HG03060 (cell line): ENCODE results near the gene C16orf96.

ENCODE experiments used
- ATAC-seq: cut with Tn5 transposase; IDR thresholded peaks from one replicate; pipeline ENCODE4 v1.9.1; 2021; ENCODE audit warnings: low read depth, moderate number of reproducible peaks; ENCODE audit not compliant: unreplicated experiment

The C16orf96 gene

GRCh38 chr16:4594433-4595410, 38.6 kb downstream of the C16orf96 start:
- ATAC-seq, result no peak

DNA sequence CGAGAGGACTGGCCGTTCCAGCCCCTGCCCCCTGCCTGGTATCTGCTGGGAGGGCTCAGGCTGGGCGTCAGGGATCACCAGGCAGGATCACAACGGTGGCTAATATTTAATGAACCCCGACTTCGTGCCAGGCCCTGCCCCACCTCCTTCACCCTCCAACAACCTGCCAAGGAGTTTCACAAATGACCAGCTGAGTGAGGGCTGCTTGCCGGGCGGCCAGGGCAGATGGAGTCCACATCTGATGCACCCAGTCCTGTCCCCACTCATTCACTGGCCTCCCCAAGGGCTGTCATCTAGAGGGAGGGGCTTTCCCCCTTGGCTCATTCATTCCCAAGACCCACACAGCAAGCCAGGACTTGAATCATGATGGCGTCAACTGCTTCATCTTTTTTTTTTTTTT, 41.0 kb downstream of the C16orf96 start:
- ATAC-seq, result no peak

GRCh38 chr16:4599037-4599436, 42.9 kb downstream of the C16orf96 start:
- ATAC-seq, result no peak

GRCh38 chr16:4599545-4599944, 43.4 kb downstream of the C16orf96 start:
- ATAC-seq, result no peak

GRCh38 chr16:4601036-4601863, 45.1 kb downstream of the C16orf96 start:
- no peak for ATAC-seq

- ATAC-seq, result no peak
These were observed 45.7 kb downstream of the C16orf96 start for GRCh38 chr16:4601864-4602186.

- no peak for ATAC-seq
These were observed 46.2 kb downstream of the C16orf96 start for GRCh38 chr16:4602331-4602730.

- ATAC-seq, result no peak
These were observed 47.6 kb downstream of the C16orf96 start for GRCh38 chr16:4603624-4604170.

DNA sequence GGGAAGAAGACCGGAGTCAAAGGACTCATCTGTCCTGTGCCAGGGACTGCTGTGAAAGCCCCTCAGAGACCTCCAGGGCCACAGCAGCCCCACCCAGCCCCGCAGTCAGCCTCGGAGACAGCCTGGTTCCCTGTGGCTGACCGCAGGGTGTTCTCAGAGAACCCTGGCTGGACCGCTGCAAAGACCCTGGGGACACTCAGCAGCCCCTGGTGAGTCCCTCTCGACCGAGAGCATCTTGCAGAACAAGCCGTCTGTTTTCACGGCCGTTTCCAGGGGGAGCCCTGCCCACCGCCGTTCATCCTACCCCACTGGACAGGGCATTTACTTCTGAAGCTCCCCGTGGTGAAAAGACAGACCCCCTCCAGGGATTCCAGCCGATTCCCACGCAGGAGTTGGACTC, 48.3 kb downstream of the C16orf96 start:
- no peak for ATAC-seq

- ATAC-seq, result no peak
These were observed 50.2 kb downstream of the C16orf96 start for GRCh38 chr16:4606354-4606753.

- no peak for ATAC-seq
These were observed 51.9 kb downstream of the C16orf96 start for GRCh38 chr16:4607841-4608703.

DNA sequence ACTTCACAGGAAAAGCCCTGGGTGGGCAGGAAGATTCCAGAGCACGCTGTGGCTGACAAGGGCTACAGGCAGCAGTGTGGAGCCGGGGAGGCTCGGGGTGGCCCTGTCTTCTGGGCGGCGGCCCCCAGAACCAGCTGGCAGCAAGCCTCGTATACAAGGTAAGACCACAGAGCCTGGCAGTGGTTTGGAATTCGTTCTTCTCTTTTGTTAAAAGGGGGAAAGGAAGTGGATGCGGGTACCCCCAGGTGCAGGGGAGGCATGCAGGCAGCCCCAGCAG, 52.5 kb downstream of the C16orf96 start:
- ATAC-seq, result no peak

GRCh38 chr16:4609200-4610010, 53.3 kb downstream of the C16orf96 start:
- ATAC-seq, result no peak

DNA sequence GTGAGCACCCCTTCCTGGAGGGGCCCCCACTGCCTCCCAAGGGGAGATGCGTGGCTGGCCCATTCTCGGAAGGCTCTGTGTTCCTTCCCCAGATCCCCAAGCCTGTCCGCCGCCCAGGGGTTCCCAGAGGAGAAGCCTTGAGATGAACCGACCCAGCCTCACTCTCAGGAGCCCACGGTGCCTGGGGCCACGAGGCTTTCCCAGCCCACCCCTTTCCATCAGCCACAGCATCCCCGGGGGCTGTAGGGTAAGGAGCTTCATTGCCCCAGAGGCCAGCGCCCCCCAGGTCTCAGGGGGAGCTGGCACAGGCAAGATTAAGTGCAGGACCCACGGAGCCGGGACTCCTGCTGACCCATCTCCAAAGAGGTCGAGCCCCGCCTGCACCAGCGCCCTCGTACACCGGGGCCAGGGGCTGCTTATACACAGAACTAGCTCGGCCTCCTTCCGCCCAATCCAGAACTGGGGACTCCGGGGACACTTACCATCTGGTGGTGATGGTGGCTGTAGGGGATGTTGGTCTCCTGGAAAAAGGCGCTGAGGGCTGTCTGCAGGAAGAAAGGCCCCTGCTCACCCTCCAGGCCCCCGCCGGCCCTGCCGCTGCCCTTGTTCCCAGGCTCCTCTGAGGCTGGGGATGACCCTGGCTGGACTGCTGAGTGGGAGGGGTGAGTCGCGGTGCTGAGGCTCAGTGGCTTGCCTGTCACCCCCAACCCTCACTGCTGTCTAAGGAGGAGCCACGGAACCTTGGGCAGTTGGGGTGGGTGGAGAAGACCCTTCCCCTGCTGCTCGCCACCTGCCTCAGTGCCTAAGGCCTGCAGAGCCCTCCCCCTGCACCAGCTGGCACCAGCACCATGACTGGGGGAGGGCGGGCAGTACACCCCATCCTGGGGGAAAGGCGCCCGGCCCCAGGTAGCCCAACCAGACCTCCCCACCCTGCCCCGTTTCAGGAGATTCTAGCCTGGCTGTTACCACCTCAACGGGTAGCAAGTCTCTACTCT, 54.2 kb downstream of the C16orf96 start:
- ATAC-seq, result no peak

DNA sequence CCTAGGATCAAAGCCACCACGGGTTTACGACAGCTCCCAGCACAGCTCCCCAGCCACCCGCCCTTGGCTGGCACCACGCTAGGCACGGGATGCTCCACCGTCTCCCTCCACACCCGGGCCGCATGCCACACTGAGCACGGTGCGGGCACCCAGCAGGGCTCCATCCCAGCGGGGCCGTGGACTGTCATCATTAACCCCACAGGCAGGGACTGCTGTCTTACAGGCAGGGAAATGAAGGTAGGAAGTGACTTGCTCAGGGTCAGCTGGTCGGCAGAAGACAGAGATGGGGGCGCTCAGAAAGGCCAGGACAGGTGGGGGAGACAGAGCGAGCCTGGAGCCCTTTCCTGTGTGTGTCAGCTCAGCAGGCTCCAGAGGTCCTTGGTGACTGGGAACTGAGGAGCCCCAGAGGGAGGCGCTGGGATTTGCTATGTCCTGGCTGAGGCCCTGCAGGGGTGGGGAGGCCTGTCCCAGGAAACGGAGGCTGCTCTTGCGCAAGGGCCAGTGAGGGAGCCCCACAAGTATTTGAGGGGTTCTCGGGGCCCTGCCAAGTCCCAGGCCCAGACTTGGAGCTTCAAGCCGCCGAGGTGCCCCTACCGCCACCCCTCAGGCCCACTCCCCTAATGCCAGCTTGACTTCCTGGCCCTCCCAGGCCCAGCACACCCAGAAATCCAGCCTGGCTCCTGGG, 55.3 kb downstream of the C16orf96 start:
- no peak for ATAC-seq

DNA sequence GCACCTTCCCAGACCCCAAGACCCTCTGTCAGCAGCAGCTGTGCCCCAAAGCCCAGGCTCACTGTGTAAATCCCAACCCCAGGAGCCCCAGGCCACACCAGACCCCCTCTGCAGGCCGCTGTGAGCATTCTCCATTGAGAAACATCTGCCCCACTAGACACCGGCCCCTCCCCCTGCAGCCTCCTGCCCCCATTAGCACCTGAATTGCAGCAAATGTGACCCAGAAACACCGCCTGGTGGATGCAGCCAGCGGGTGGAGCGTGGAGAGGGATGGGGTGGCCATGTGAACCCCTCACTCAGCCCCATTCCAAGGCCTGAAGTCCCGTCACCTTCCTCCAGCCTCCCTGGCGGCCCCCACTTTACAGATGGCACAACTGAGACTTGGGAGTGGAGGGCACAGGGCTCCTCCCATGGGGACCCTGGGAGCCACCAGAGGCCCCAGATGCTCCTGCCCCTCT, 56.4 kb downstream of the C16orf96 start:
- no peak for ATAC-seq

DNA sequence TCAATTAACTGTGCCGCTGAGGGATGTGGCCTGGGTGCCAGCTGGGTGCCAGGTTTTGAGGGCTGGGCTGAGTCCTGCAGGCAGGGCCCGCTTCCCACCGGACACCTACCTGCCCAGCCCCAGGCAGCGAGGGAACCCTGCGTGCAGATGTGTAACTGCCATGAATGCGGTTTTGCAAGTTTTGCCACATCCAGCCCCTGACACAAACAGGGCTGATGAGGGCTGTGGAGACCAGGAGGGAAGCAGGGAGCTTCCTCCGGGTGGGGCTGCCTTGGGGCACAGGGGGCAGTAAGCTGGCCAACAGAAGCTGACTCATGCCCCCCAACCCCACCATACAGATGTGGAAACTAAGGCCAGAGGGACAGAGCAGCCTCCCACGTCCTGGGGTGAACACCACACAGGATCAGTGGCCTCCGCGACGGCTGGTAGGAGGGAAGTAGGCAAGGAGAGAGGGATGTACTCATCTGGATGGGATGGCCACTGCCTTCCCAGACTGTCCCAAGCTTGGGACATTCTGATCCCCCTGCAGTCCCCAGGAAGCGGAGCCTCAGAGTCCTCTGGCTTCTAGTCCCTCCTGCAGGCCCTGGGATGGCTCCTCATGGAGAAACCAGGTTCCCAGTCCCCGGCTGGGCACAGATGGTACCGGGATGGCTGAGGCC, 57.0 kb downstream of the C16orf96 start:
- ATAC-seq, result no peak
